Activated naive CD4-positive, alpha-beta T cell treated with Interleukin-2 at 50 U/mL for 16 hours (primary cell): ENCODE measurements around the gene MTRFR.
"Not testable (repeated sequence)": the region's sequence is repeated elsewhere in the genome, so short reads cannot be mapped to it uniquely, and the experiment has no call there.

Experiments used
- DNase-seq: peaks from one replicate; pipeline ENCODE4 v3.0.0-alpha.2; 2020

The MTRFR gene

DNA sequence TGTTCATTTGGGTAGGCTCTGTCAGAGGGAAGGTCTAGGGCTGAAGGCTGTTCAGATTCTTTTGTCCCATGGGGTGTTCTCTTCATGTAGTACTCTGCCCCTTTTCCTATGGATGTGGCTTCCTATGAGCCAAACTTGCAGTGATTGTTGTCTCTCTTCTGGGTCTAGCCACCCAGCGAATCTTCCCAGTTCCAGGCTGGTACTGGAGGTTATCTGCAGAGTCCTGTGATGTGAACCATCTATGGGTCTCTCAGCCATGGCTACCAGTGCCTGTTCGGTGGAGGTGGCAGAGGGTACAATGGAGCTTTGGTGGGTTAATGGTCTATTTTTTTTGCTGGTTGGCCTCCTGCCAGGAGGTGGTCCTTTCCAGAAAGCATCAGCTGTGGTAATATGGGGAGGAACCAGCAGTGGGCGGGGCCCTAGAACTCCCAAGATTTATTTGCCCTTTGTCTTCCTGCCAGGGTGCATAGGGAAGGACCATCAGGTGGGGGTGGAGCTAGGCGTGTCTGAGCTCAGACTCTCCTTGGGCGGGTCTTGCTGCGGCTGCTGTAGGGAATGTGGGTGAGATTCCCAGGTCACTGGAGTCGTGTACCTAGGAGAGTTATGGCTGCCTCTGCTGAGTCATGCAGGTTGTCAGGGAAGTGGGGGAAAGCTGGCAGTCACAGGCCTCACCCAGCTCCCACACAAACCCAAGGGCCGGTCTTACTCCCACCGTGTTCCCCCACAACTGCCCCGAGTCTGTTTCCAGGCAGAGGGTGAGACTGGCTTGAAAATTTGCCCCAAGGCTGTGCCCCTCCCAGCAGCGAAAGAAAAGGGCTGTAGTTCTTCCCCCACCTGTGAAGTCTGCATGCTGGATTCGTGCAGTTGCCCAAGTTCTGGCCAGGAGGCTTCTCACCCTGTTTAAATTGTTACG, 17.5 kb downstream of the MTRFR start:
- no peak for DNase-seq

DNA sequence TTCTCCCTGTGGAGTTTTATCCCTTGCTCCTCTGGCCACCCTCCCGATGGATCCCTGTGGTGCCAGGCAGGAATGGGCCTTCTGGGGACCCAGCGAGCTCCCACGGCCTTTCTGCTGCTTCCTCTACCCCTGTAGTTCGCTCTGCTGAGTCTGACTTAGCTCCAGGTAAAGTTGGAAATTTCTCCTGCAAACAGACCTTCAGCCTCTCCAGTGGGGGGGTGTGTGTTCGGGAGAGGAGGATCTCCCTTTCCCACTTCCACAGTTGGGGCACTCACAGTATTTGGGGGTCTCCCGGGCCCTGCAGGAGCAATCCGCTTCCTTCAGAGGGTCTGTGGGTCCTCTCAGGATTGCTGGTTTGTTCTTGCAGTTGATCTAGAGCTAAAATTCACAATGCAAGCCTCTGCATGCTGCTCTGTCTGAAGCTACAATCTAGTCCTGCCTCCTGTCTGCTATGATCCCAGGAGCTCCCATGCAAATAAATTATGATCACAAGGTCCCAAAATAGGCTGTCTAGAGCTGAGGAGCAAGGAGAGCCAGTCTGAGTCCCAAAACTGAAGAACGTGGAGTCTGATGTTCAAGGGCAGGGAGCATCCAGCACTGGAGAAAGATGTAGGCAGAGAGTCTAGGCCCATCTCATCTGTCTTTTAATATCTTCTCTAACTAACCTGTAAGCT, 18.3 kb downstream of the MTRFR start:
- no peak for DNase-seq

DNA sequence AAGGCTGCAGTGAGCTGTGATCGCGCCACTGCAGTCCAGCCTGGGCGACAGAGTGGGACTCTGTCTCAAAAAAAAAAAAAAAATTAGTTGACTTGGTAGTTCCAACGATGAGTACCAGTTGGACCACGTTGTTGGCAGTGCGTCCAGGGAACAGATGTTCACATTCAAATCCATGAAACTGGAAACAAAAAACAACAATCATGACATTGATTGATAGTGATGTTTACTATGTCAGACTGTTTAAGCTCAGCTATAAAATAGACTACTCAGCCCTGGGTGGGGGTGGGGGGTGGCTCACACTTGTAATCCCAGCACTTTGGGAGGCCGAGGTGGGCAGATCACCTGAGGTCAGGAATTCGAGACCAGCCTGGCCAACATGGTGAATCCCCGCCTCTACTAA, 19.1 kb downstream of the MTRFR start:
- DNase-seq: not testable (repeated sequence)

DNA sequence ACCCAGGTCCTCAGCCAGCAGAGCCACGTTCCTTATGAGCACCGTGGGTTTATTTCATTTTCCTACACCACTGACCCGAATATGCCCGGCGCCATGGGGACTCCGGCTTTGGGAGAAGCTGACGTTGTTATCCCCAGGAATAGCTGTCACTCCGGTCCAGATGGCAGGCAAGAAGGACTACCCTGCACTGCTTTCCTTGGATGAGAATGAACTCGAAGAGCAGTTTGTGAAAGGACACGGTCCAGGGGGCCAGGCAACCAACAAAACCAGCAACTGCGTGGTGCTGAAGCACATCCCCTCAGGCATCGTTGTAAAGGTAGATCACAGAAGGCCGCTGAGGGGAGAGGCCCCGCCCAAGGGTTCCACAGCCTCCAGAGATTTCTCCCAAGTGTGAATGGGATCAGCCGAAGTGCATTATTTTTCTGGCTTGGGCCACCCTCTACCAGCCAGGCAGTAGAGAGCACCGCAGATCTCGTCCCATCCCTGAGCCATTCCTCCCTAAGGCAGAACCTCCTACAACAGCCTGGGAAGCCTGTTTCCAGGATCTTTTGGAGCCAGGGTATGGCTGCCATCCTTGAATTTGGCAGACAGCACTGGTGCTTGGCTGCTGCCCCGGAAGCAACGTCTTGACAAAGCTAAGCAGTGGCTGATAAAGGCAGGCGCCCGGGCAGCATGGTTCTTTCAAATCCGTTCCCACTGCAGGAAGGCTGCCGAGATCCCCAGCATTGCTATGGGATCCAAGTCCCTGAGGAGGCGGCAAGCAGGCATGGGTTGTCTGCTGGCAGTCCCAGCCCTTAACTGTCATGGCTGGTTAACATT, 20.6 kb downstream of the MTRFR start:
- DNase-seq: no peak

DNA sequence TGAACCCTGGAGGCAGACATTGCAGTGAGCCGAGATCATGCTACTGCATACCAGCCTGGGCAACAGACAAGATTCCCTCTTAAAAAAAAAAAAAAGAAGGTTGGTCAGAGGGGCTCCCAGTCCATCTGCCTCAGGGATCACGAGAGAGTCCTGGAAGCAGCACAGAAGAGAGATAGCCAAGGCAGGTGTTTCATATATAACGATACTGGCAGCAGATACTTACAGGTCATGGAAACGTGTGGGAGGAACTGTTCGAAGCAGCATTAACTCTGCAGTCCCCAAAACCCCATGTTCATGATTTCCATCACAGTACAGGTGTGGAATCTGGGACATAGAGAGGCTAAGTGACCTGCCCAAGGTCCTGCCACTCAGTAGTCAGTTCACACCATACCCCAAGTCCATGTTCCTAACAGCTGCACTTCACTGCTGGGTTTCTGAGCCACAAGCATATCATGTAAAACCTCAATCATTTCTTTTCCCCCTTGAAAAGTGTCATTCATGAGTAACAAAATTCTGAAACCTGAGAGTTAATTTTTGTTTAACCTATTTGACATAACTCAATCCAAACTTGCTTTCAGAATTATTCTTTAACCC, 21.7 kb downstream of the MTRFR start:
- no peak for DNase-seq

DNA sequence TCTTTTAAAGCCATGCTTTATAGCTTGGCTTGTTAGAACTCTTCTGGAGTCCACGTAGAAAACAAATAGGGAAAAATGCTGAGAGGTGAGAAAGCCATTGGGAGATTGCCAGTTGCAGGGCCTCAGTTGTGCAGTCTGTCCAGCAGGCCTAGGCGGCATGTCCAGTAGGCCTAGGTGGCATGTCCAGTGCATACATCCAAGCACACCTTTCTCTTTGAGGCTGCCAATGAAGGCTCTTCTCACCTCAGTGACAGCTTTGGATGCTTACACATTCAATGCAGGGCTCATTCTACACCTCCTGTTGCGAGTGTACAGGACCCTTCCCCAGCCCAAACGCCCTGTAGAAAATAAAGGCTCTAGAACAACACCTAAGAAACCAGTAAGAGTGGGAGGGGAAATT, 25.4 kb downstream of the MTRFR start:
- DNase-seq: no peak

DNA sequence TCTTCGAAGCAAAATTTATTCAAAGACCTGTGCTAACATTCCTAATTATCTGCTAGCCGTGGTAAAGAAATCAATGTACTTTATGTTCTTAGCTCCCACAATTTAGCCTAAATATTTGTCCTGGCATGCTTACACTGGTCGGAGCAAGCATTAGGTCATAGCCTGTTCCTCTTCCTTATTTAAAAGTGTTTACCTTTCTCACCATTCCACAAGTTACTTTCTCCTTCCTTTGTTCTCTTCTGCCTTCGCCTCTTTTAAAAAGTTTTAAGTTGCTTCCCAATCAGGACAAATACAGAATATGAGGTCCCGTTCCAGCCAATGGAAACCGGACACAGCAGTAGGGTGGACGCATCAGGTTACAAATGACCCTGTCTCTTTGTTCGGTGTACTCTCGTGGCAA, 26.8 kb downstream of the MTRFR start:
- DNase-seq: no peak

DNA sequence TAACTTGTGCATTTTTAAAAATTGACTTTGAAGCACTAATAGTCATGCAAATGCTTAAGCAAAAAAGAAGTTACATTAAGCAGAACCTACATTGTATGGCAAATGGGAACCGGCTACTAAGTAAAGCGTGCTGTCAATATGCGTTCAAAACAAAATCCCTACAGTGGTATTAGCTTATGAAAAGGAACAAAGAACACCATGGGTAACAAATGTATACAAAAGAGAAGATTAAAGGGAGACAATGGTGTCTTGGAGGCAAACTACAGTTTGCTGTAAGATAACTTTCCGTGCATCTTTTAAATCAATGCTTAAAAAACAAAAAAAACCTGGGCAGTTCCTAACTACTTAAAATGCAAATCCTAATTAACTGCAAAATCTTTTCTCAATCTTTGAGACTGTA, 28.0 kb downstream of the MTRFR start:
- DNase-seq: no peak

DNA sequence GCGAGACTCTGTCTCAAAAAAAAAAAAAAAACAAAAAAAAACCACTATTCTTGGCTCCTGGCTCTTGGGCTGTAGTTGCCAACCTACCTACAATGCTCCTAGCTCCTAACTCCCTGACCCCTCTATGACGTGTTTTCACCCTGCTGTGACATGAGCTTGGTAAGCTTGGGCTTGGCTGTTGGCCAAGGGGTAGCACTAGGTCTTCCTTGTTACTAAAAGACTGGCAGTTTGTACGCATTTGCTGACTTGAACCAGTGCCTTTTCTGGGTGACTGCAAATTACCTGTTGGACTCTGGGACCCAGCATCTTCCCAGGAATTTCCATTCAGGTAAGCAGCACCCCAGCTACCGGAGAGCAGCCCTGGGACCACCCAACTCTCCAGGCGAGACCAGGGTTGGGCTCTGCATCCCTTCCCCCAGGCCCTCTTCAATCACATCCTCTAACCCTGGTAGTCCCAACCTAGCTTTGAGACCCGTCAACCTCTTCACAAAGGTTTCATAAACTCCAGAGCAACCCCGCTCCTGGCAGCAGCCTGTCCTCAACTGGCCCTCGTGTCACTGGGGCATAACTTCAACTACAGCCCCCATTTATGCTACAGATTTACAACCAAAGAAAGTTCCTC, 30.1 kb downstream of the MTRFR start:
- DNase-seq: no peak

DNA sequence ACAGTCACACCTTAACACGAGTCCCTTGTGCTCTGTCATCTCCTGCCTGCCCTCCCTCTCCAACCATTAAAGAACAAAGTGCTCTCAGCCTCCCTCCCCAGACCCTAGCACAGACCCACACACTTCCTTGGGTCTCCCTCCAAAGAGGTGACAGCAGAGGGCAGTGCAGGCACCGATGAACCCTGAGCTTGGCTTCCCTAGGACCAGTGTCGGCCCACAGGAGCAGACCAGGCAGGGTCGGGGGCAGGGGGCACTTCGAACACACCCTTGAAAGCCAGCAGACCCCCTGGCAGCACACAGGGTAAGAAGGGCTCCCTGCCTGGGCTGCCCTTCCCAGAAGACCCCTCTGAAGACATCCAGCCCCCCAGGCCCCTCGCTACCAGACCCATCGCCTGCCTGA, 31.4 kb downstream of the MTRFR start:
- DNase-seq: no peak

DNA sequence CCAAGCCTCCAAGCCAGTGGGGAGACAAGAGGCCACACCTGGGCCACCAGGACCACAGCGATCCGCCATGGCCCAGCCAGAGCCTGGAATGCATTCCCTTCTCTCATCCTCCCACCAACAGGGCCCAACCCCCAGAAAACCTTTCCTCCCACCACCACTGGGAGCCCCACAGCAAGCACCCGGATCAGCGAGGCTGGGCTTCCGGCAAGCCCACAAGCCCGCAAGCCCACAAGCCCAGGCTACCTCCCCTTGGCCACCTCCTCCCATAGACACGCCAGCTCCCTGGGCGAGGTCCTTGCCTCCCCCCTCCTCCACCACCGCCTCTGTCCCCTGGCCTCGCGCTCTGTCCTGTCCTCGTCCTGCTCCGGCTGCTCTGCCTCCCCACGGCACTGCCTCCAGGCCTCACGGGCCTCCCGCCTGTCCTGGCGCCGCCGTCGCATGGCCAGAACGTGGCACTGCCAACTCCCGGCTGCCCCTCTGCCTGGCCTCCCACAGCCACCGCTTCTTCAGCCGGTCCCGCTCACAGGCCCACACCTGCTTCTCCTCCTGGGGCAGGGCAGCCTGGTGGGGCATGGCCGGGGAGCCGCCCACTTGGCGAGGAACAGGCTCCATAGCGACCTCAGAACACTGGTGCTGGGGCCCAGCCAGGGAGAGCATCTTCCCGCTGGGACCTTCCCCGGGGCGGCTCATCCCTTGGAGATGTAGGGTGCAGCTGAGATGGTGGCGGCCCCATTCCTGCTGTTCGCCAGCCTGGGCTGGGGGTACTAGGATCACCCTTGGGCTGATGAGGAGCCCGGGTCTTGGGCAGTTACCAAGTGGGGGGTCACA, 32.8 kb downstream of the MTRFR start:
- DNase-seq: no peak

DNA sequence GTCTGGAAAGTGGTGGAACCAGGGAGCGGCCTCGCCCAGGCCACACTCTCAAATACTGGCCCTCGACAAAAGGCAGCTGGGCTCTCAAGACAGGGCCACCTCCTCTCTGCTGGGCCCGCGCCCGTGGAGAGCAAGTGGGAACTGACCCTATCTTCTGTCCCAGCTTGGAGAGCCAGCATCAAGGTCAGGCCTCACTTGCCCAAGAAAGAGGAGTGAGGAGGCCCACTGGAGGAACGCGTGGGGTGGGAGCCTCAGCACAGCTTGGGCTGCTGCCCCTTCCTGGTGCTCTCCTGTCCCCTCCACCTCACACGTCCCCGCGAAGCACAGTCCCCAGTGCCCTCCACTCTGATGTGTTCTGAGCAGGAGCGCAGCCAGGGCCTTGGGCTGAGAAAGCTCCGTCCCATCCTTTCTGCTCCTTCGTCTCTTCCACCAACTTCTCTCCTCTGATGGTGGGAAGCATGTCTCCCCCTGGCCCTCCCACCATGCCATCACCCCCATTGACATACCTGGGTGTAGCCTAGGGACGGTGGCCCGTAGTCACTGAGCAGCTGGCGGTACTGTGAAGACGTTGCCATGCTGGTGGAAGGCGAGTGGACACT, 33.5 kb downstream of the MTRFR start:
- DNase-seq: no peak

DNA sequence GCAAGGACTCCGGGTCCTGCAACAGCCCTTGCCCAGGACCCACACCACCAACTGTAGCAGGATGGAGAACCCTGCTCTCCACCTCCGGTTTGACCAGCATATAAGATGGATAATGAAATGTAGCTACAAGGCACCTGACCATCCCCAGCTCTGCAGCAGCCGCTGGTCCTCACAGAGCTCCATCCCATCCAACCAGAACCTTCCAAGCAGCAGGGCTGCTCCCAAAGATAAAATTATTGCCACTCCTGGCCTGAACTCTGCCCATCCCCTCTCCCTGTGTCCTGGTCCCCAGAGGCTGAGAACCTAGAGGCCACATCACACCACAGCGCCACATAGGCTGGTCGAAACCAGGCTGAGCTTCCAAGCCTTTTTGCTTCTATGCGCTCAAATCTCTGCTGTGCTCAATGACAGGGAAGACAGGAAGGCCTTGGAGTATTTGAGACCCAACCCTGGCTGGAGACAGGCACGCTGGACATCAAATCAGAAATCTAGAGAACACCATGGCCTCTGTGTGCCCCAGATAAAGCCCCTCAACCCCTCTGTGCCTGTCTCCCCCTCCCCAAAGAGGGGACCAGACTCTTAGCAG, 34.2 kb downstream of the MTRFR start:
- DNase-seq: no peak

DNA sequence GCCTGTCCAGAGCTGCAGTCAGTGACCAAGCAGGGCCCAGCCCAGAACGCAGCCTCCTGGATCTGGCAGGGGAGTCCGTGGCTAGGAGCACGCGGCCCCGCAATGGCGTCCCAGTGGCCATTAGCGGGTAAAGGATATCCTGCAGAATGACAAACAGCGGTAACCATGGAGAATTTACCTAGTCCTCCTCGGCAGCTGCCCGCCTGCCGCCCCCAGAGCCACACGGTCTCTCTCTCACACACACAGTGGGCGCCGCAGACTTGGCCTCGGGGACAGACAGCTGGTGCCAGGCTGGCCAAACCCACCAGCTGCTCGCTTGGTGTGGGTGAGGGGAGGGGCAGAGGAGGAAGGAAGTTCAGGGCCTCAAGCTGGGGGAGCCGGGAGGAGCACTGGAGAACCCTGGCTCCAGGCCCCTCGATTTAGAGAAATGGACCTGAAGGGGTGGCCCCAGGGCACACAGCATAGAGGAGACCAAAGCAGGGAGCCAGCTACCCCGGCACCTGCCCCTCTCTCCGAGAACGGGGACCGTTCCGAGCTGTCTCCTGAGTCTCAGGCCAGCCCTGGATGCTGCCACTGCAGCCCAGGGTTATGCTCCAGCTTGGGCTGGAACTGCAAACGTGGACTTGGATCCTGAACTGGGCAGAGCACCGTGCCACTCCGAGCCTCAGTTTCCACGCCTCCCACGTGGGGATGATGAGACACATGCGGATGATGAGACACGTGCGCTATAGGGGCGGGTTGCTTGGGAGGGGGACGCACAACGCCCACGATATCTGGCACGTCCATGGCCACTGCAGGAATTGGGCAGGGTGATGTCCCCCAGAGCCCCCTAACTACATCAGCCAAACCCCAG, 35.0 kb downstream of the MTRFR start:
- no peak for DNase-seq

DNA sequence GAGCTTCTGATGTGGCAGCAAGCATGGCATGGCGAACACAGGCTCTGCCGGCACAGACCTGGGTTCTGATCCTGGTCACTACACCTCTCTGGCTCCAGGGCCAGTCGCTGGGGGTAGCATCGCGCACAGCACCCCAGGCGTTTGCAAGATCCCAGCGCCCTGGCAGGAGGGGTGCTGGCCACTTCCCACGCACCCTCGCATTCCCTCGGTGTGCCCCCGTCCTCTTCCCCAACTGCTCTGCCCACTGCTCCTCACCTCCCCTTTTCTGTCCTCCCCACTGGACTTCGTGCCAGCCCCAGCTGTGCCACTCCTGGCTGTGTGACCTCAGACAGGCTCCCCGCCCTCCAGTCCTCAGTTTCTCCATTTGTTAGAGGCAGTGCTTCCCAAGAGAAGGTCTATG, 35.6 kb downstream of the MTRFR start:
- no peak for DNase-seq

DNA sequence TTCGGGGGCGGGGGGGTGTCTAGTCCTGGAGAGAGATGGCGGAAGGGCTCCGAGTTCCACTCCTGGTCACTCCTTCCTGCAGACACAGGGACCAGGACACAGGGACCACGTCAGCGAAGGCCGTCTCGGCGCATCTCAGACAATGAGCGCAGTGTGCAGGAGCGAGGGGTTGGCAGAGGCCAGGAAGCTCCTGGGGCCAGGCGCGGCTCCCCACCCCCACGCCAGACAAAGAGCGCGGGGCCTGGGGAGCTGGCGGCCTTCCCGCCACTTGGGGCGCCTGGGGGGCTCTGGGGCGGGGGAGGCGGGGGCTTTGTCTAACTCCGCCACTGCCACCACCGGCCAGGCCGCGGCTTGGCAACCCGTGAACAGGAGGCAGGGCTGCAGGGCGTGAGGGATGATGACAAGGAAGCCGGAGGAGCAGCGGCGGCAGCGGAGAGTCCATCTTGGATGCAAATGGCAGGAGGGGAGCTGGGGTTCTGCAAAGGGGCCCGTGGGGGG, 36.2 kb downstream of the MTRFR start:
- DNase-seq: peak; percentile 13

DNA sequence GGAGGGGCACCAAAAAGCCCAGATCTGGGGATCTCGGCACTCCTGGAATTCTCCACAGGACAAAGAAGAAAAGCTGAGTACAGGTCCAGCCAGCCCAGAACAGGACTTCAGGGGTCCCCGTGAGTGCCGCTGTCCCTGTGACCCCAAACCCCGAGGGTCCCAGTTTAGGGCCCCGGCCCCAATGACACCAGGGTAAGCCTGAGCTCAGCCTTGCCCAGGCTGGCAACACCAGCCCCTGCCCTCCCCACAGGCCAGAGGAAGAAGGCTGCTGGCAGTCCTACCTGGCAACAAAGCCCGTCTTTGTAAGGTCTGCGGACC, 36.6 kb downstream of the MTRFR start:
- no peak for DNase-seq

DNA sequence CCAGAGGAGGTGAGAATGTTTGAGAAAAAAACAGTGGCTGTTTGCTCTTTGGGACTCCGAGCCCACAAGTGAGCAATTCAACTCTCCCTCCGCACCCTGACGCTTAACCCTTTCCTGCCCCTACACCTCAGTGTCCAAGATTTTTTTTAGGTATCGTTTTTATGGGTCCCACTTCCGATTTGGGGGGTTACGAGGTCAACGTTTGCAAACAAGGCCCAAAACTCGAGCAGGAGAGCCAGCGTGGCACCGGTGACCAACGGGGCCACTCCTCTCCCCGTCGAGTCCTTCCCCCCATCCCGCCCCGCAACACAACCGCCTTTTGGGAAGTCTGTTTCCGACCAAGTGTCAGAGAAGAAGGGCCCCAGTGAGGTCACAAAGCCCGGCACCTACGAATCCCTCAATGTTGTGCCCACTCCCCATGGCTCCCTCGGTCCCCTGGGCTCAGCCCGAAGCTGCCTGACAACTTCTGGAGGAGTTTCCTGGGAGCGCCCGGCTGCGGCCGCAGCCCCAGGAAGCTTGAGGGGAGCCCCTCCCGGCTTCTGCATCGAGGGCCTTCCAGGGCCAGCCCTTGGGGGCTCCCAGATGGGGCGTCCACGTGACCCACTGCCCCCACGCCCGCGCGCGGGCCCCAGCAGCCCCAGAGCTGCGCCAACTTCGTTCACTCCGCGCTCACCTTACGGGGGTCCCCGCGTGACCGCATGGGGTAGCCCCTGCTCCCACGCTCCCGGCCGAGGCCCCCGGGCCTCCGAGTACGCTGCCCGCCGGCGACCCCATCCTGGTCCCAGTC, 37.2 kb downstream of the MTRFR start:
- DNase-seq: peak; percentile 13
